HepG2 (cell line): Measurements from ENCODE around the gene TPSB2. TPM values are rescaled to one million over a fixed set of nuclear protein-coding genes. Genes with fewer than 3 reads are reported as not detected.

ENCODE experiments used
- ATAC-seq: fragments of 200-7000 bp; cut with Tn5 transposase; 3 replicates; pipeline ENCODE4 v1.9.1; 2020; ENCODE audit warnings: mild to moderate bottlenecking, moderate library complexity
- BruUV-seq: library from RNA; stranded (reverse); fragments of 400-500 nt; replicated peaks from 2 replicates; lab custom pipeline; 2021; lab: Mats Ljungman, UMichigan
- CTCF ChIA-PET: fragments of 300-600 bp; formaldehyde crosslinking; extraction: SDS; loops from one replicate; lab custom pipeline; 2021; ENCODE audit warnings: low total read pairs, inconsistent platforms, low intra/inter-chr PET ratio; lab: Yijun Ruan, JAX
- POLR2A ChIA-PET: fragments of 350-600 bp; sonication (Branson Sonifier 250); formaldehyde crosslinking; loops from one replicate; lab custom pipeline; 2020; ENCODE audit warnings: antibody characterized with exemption, inconsistent platforms; lab: Yijun Ruan, JAX
- DNase-seq: peaks from one replicate; pipeline ENCODE4 v3.0.0-alpha.2; 2015; ENCODE audit warnings: low spot score
- FAIRE-seq: peaks from 3 replicates; lab custom pipeline; 2011; peaks lifted over from hg19 to GRCh38; lab: Jason Lieb, UNC
- H2AFZ ChIP-seq: one replicate; pipeline ENCODE4 v1.6.1; 2011; ENCODE audit warnings: low read length, inconsistent platforms
- H3K27ac ChIP-seq: fragments of 300-600 bp; 3 replicates; pipeline ENCODE4 v1.8.0; 2011; ENCODE audit warnings: mixed run types, mild to moderate bottlenecking, mixed read lengths, low read length, inconsistent platforms; ENCODE audit not compliant: insufficient read depth; ENCODE audit errors: extremely low read length
- H3K27me3 ChIP-seq, 2 experiments: fragments of 200-600 bp in 1 of 2; 2 replicates in 1 of 2; 3 replicates in 1 of 2; pipeline versions ENCODE4 v1.6.0 to v1.8.0; 2011; ENCODE audit warnings: low read length in 2 of 2, mild to moderate bottlenecking in 2 of 2, moderate library complexity in 2 of 2, inconsistent platforms in 1 of 2; ENCODE audit not compliant: insufficient read depth in 2 of 2, control insufficient read depth in 1 of 2
- H3K36me3 ChIP-seq, 2 experiments: fragments of 200-600 bp in 1 of 2; replicated peaks in 1 of 2; 2 replicates in 1 of 2; 3 replicates in 1 of 2; pipeline versions ENCODE4 v1.5.1 to v1.8.0; 2011; ENCODE audit warnings: low read length in 2 of 2, inconsistent platforms in 1 of 2; ENCODE audit not compliant: insufficient read depth in 2 of 2, control insufficient read depth in 1 of 2
- H3K4me1 ChIP-seq: 2 replicates; pipeline ENCODE4 v1.5.1; 2012; ENCODE audit warnings: low read length, inconsistent platforms; ENCODE audit not compliant: insufficient read depth
- H3K4me2 ChIP-seq: 2 replicates; pipeline ENCODE4 v1.6.0; 2011; ENCODE audit warnings: low read depth, low read length, inconsistent platforms
- H3K4me3 ChIP-seq, 3 experiments: fragments of 200-600 bp in 1 of 3; sonication (generic), shearing (Covaris generic) in 1 of 3; replicated peaks in 1 of 3; 2 replicates each; pipeline ENCODE4 v1.5.1; 2011 to 2016; ENCODE audit warnings: low read length in 3 of 3, inconsistent platforms in 2 of 3, low read depth in 2 of 3, mild to moderate bottlenecking in 2 of 3, control low read depth in 1 of 3, mixed read lengths in 1 of 3; ENCODE audit not compliant: insufficient read depth in 1 of 3
- H3K79me2 ChIP-seq: one replicate; pipeline ENCODE4 v1.6.1; 2011; ENCODE audit warnings: low read length, inconsistent platforms; ENCODE audit not compliant: insufficient read depth
- H3K9ac ChIP-seq: 2 replicates; pipeline ENCODE4 v1.6.0; 2011; ENCODE audit warnings: mild to moderate bottlenecking, low read depth, low read length, inconsistent platforms; ENCODE audit not compliant: insufficient read depth
- H3K9me3 ChIP-seq: 2 replicates; pipeline ENCODE4 v1.5.1; 2012; ENCODE audit warnings: mild to moderate bottlenecking, low read length
- H4K20me1 ChIP-seq: 2 replicates; pipeline ENCODE4 v1.6.0; 2011; ENCODE audit warnings: inconsistent platforms, mild to moderate bottlenecking, low read length, moderate library complexity; ENCODE audit not compliant: insufficient read depth
- BATF2 ChIP-seq: sonication (generic); formaldehyde crosslinking; IDR thresholded peaks from 2 replicates; pipeline ENCODE4 v1.8.0; 2022; ENCODE audit warnings: mild to moderate bottlenecking, missing genetic modification reagents, moderate library complexity
- KDM4B ChIP-seq: sonication (generic); formaldehyde crosslinking; IDR thresholded peaks from 2 replicates; pipeline ENCODE4 v1.4.0; 2020; ENCODE audit warnings: missing genetic modification reagents
- KLF16 ChIP-seq, 2 experiments: sonication (generic) in 1 of 2; formaldehyde crosslinking in 1 of 2; IDR thresholded peaks; 2 replicates each; pipeline versions ENCODE4 v1.6.1 to v1.8.0; 2016 to 2023; ENCODE audit warnings: missing genetic modification reagents in 2 of 2, missing compliant biosample characterization in 1 of 2
- RNF219 ChIP-seq: sonication (generic); formaldehyde crosslinking; IDR thresholded peaks from 2 replicates; pipeline ENCODE4 v1.5.0; 2020; ENCODE audit warnings: mild to moderate bottlenecking, missing genetic modification reagents
- RXRB ChIP-seq: IDR thresholded peaks from 2 replicates; pipeline ENCODE4 v1.6.1; 2016; ENCODE audit warnings: borderline replicate concordance, missing genetic modification reagents, missing compliant biosample characterization
- TIGD3 ChIP-seq: sonication (generic); formaldehyde crosslinking; IDR thresholded peaks from 2 replicates; pipeline ENCODE4 v1.5.1; 2020; ENCODE audit warnings: mild to moderate bottlenecking, missing genetic modification reagents, borderline replicate concordance
- ZFP90 ChIP-seq: sonication (generic); formaldehyde crosslinking; IDR thresholded peaks from 2 replicates; pipeline ENCODE4 v1.8.0; 2022; ENCODE audit warnings: missing genetic modification reagents, mild to moderate bottlenecking, inconsistent platforms, borderline replicate concordance
- ZNF30 ChIP-seq: sonication (generic); formaldehyde crosslinking; IDR thresholded peaks from 2 replicates; pipeline ENCODE4 v1.5.0; 2020; ENCODE audit warnings: mild to moderate bottlenecking, missing genetic modification reagents
- ZNF782 ChIP-seq: sonication (generic); formaldehyde crosslinking; IDR thresholded peaks from 2 replicates; pipeline ENCODE4 v1.4.0; 2020; ENCODE audit warnings: missing genetic modification reagents, mild to moderate bottlenecking, borderline replicate concordance
- WGBS: methylation state at CpG from one replicate; pipeline ENCODE4 v1.1.6; 2017; ENCODE audit warnings: low lambda C conversion rate; 5-methylcytosine and 5-hydroxymethylcytosine counted together
- in situ Hi-C: cut with HindIII; loops from 2 replicates; pipeline ENCODE4 v1.10.0; 2017; ENCODE audit warnings: low pct_unique_long_range_greater_than_20kb; ENCODE audit not compliant: extremely low pct_ligation_motif_present
- intact Hi-C: fragments of 100-400 bp; cut with micrococcal nuclease; formaldehyde crosslinking; loops from one replicate; pipeline ENCODE4 v1.10.0; 2022; ENCODE audit not compliant: unreplicated experiment
- polyA plus RNA-seq, 8 experiments: library from polyadenylated mRNA; depleted of rRNA in 3 of 8; stranded (reverse) in 7 of 8; unstranded in 1 of 8; fragments of >200 nt; fragmentation: Illumina TruSeq in 4 of 8; extraction: Trizol in 4 of 8; gene quantifications; 2 replicates each; pipeline versions ENCODE4 v1.2.1 to v1.2.3, GENCODE V29; 2011 to 2016; ENCODE audit warnings: low read depth in 4 of 8, missing spikeins in 1 of 8, mixed read lengths in 1 of 8; ENCODE audit not compliant: insufficient read depth in 1 of 8
- total RNA-seq, 5 experiments: library from RNA; depleted of rRNA; stranded (reverse); fragments of >200 nt; fragmentation: Illumina TruSeq; extraction: Trizol; gene quantifications; 2 replicates each; pipeline ENCODE4 v1.2.3, GENCODE V29; 2016; ENCODE audit warnings: low read depth in 1 of 5
- TF ChIP-seq, protein P1 (sequence below): sonication (generic); formaldehyde crosslinking; IDR thresholded peaks from 2 replicates; pipeline ENCODE4 v1.8.1; 2023; ENCODE audit warnings: mild to moderate bottlenecking, missing genetic modification reagents, borderline replicate concordance

Gene TPSB2
- total and polyA plus RNA-seq, 2 of the 13 experiments (the other 11 are each of a cell fraction or from before 2014, with no cell fraction given) = not detected

DNA sequence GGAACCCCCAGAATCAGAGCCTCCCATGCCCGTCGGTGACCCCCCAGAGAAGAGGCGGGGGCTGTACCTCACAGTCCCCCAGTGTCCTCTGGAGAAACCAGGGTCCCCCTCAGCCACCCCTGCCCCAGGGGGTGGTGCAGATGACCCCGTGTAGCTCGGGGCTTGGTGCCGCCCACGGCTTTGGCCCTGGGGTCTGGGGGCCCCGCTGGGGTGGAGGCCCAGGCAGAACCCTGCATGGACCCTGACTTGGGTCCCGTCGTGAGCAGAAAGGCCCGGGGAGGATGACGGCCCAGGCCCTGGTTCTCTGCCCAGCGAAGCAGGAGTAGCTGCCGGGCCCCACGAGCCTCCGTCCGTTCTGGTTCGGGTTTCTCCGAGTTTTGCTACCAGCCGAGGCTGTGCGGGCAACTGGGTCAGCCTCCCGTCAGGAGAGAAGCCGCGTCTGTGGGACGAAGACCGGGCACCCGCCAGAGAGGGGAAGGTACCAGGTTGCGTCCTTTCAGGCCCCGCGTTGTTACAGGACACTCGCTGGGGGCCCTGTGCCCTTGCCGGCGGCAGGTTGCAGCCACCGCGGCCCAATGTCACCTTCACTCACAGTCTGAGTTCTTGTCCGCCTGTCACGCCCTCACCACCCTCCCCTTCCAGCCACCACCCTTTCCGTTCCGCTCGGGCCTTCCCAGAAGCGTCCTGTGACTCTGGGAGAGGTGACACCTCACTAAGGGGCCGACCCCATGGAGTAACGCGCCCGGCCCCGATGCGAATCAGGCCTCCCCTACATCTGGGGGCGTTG, 8.9 kb downstream of the TPSB2 start:
- no TSS peak for BruUV-seq
- in situ Hi-C loops = loop anchor here (25.0 kb wide), 1 partner anchor 409 kb away; the partner anchor contains the start of gene GNG13
- H3K4me2 ChIP-seq = no peak overlapping the region

More for the DNA sequence above, 8.9 kb downstream of the TPSB2 start:
- no peak for ATAC-seq
- H3K79me2 ChIP-seq = no peaks in the 10 kb centered on the region
- peaks cover 10% of the 10 kb centered on the region for H3K4me1 ChIP-seq
- H3K9me3 ChIP-seq = no peaks in the 10 kb centered on the region
- no peaks in the 10 kb centered on the region; a peak in 1 of 5 replicates for H3K36me3 ChIP-seq
- WGBS = 64% methylated on average over 17 of the region's 48 CpGs
- H3K4me3 ChIP-seq = no peak overlapping the region
- ChIA-PET CTCF (no interaction called here), POLR2A (no interaction called here)
- peaks cover 10 to 43% of the 10 kb centered on the region in 2 experiments; a peak in 4 of 5 replicates for H3K27me3 ChIP-seq
- H3K9ac ChIP-seq = no peak overlapping the region
- DNase-seq = no peak
- no peak overlapping the region for H2AFZ ChIP-seq
- intact Hi-C loops = no loop called here
- FAIRE-seq = no peak
- no peaks in the 10 kb centered on the region for H4K20me1 ChIP-seq
- TF ChIP-seq ZNF782 (CRISPR knock-in tag) = no peak
- no peak for TF ChIP-seq ZFP90 (CRISPR knock-in tag)
- no peak for TF ChIP-seq KDM4B (CRISPR knock-in tag)
- TF ChIP-seq ZNF30 = no peak
- TF ChIP-seq KLF16 (CRISPR knock-in tag; IDR thresholded peaks at IDR 0.05) = no peak
- no peak for TF ChIP-seq BATF2 (CRISPR knock-in tag)
- no peak for TF ChIP-seq RNF219 (CRISPR knock-in tag)
- TF ChIP-seq TIGD3 = no peak
- TF ChIP-seq, protein P1, sequence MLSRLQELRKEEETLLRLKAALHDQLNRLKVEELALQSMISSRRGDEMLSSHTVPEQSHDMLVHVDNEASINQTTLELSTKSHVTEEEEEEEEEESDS (CRISPR knock-in tag) = no peak
- TF ChIP-seq RXRB (CRISPR knock-in tag) = no peak
- no peak overlapping the region for H3K27ac ChIP-seq
